Gastroesophageal sphincter (tissue), 4 donors: ENCODE measurements around the gene HSPB7. TPM values are rescaled to one million over a fixed set of nuclear protein-coding genes. Genes with fewer than 3 reads are reported as not detected.
A peak's percentile ranks its signal among the peaks of the same experiment; 100 is the strongest.
"Not testable (repeated sequence)": the region's sequence is repeated elsewhere in the genome, so short reads cannot be mapped to it uniquely, and the experiment has no call there.

ENCODE experiments used
- ATAC-seq: fragments of 150-250 bp; one replicate; pipeline ENCODE4 v1.9.1; 2016; ENCODE audit warnings: mild to moderate bottlenecking, moderate library complexity
- H3K27ac ChIP-seq, 4 donors: fragments of 200-600 bp; sonication (generic) in 3 of 4; 1 replicate in 3 of 4; 2 replicates in 1 of 4; pipeline ENCODE4 v1.5.1; 2016 to 2019
- H3K27me3 ChIP-seq: fragments of 200-600 bp; sonication (generic); one replicate; pipeline ENCODE4 v1.5.1; 2019
- H3K36me3 ChIP-seq, 2 donors: fragments of 200-600 bp; sonication (generic); one replicate each; pipeline ENCODE4 v1.5.1; 2019; ENCODE audit warnings: control low read depth in 1 of 2
- H3K4me1 ChIP-seq, 3 donors: fragments of 200-600 bp; sonication (generic); 1 replicate in 2 of 3; 2 replicates in 1 of 3; pipeline ENCODE4 v1.5.1; 2016 to 2019; ENCODE audit warnings: control low read depth in 2 of 3
- H3K4me3 ChIP-seq, 2 donors: fragments of 200-600 bp; sonication (generic); one replicate each; pipeline ENCODE4 v1.5.1; 2019; ENCODE audit warnings: mild to moderate bottlenecking in 1 of 2, moderate library complexity in 1 of 2
- H3K9me3 ChIP-seq, 3 donors: fragments of 200-600 bp; sonication (generic); one replicate each; pipeline ENCODE4 v1.5.1; 2017 to 2019; ENCODE audit warnings: control low read depth in 2 of 3
- EP300 ChIP-seq: sonication (generic); formaldehyde crosslinking; IDR thresholded peaks from one replicate; pipeline ENCODE4 v1.6.1; 2017; ENCODE audit warnings: antibody characterized with exemption, mild to moderate bottlenecking
- POLR2A ChIP-seq, 2 donors: fragments of 450-650 bp; IDR thresholded peaks; one replicate each; pipeline ENCODE4 v1.6.1; 2017; ENCODE audit warnings: antibody characterized with exemption in 2 of 2, mild to moderate bottlenecking in 2 of 2, moderate library complexity in 1 of 2
- POLR2AphosphoS5 ChIP-seq: sonication (generic); formaldehyde crosslinking; IDR thresholded peaks from one replicate; pipeline ENCODE4 v1.6.1; 2017; ENCODE audit warnings: antibody characterized with exemption
- WGBS, 2 donors: methylation state at CpG; one replicate each; pipeline ENCODE4 v1.1.5; 2018; ENCODE audit warnings: low coverage in 1 of 2; 5-methylcytosine and 5-hydroxymethylcytosine counted together
- total RNA-seq, 4 donors: library from RNA; depleted of rRNA; stranded (reverse); fragments of >200 nt; gene quantifications; one replicate each; pipeline ENCODE4 v1.1.0, GENCODE V29; 2016
- TF ChIP-seq, protein P1 (sequence below), 4 experiments: fragments of 200-600 bp in 2 of 4; fragments of 450-650 bp in 2 of 4; sonication (generic) in 1 of 4; IDR thresholded peaks; one replicate each; pipeline ENCODE4 v1.5.1; 2017 to 2019; ENCODE audit warnings: antibody characterized with exemption in 4 of 4, mild to moderate bottlenecking in 2 of 4, moderate library complexity in 2 of 4

HSPB7 gene
- total RNA-seq, 4 donors from 2014 or later: 143 to 505 (median 229) TPM

DNA sequence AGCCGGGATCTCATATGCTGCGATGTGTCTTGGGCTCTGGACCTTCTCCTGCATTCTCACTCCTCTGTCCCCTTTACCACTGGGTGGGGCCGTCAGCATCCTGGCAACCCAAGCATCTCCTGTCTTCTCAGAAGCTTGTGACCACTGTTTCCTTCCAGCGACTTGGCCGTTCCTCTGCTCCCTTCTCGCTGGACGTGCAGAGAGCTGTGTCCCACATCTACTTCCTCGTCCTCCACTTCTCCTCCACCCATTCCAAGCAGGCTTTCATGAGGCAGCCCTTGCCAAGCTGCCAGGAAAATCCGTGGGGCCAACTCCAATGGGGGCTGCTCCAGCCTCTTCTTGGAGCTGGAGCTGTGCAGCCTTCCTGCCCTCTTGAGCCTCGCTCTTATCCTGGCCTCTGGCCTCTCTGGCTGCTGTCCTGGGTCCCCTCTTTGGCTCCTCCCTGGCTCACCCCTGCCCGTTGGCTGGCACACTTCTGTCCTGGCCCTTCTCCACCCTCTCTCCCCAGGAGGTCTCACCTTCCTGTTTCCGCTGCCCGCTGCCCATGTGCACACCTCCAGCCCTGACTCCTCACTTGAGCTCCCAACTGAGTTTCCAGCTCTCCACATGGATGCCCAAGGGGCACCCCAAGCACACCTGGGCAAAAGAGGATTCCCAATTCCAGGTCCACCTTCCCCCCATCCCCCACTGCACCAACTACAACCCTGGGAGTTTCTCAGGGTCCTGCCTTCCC is 46.9 kb upstream of the HSPB7 start:
- TF ChIP-seq EP300: no peak
- TF ChIP-seq, protein P1, sequence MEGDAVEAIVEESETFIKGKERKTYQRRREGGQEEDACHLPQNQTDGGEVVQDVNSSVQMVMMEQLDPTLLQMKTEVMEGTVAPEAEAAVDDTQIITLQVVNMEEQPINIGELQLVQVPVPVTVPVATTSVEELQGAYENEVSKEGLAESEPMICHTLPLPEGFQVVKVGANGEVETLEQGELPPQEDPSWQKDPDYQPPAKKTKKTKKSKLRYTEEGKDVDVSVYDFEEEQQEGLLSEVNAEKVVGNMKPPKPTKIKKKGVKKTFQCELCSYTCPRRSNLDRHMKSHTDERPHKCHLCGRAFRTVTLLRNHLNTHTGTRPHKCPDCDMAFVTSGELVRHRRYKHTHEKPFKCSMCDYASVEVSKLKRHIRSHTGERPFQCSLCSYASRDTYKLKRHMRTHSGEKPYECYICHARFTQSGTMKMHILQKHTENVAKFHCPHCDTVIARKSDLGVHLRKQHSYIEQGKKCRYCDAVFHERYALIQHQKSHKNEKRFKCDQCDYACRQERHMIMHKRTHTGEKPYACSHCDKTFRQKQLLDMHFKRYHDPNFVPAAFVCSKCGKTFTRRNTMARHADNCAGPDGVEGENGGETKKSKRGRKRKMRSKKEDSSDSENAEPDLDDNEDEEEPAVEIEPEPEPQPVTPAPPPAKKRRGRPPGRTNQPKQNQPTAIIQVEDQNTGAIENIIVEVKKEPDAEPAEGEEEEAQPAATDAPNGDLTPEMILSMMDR (IDR thresholded peaks at IDR 0.05): no peak
- TF ChIP-seq POLR2AphosphoS5: no peak
- TF ChIP-seq POLR2A (IDR thresholded peaks at IDR 0.05): no peak
- Histone ChIP-seq H3K27me3 (no peaks in the 10 kb centered on the region), H3K4me3 (no peak overlapping the region), H3K9me3 (no peaks in the 10 kb centered on the region), H3K4me1 (peaks cover 0 to 27% (median 8%) of the 10 kb centered on the region in 3 donors), H3K27ac (no peak overlapping the region), H3K36me3 (no peaks in the 10 kb centered on the region)
- WGBS, 2 donors: 48 to 66% methylated on average over 8 to 12 of the region's 13 CpGs
- peak; percentile 24 for ATAC-seq

DNA sequence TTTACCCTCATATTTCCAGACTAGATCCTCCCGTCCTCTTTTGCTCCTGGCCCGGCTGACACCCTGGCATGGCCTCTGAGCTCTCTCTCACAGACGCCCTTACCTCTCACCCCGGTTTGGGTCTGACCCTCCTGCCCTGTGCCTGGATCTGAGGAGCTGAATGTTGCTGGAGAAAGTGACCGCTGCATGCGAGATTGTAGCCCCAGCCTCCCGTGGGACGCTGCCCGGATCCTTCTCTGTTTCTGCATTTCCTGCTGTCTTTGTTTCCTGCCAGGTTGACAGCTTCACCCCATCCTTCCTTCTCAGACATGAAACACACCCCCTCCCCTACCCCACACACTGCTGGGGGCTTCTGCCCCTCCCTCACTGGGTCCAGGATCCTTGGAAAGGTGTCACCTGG is 46.1 kb upstream of the HSPB7 start:
- WGBS, 2 donors: 49 to 54% methylated on average over 5 to 9 of the region's 9 CpGs
- no peak overlapping the region for H3K27ac ChIP-seq
- no peaks in the 10 kb centered on the region for H3K9me3 ChIP-seq
- H3K27me3 ChIP-seq: no peaks in the 10 kb centered on the region
- H3K4me3 ChIP-seq: no peak overlapping the region
- H3K4me1 ChIP-seq: peaks cover 0 to 25% (median 8%) of the 10 kb centered on the region in 3 donors
- TF ChIP-seq EP300 (no peak), POLR2AphosphoS5 (no peak), POLR2A (IDR thresholded peaks at IDR 0.05) (no peak)
- TF ChIP-seq, protein P1 (IDR thresholded peaks at IDR 0.05): no peak
- no peak for ATAC-seq
- H3K36me3 ChIP-seq: no peaks in the 10 kb centered on the region

DNA sequence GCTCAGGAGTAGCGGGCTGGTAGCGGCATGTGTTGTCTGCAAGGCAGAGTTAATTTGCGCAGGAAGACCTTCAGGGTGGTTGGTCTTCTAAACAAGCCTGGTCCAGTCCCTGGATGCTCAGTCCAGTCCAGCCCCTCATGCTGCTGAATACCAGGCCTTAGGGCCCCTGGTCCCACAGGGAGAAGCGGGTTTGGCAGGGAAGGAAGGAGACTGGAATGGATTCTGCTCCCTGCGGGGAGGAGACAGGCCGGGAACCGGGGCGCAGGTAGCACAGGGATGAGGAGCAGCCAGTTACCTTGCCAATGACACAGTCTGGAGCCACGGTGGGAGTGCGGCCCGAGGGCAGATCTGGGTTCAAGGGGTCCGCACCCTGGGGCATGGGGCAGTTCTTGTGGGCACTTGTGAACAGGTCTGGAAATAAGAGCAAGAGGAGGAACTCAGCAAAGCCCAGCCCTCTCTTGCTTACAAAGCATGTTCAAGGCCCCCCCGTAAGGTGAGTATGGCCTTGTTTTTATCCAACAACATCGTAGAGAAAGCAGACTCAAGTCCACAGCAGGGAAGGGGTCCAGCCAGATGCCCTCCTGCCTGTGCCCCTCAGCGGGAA is 45.5 kb upstream of the HSPB7 start:
- Histone ChIP-seq H3K4me1 (peaks cover 0 to 19% (median 3%) of the 10 kb centered on the region in 3 donors), H3K27ac (no peak overlapping the region), H3K36me3 (no peaks in the 10 kb centered on the region), H3K4me3 (no peak overlapping the region), H3K27me3 (no peaks in the 10 kb centered on the region), H3K9me3 (no peaks in the 10 kb centered on the region)
- 89 to 95% methylated on average over 3 to 15 of the region's 15 CpGs for WGBS, 2 donors
- TF ChIP-seq, protein P1 (IDR thresholded peaks at IDR 0.05): no peak
- TF ChIP-seq POLR2A (IDR thresholded peaks at IDR 0.05) (no peak), EP300 (no peak), POLR2AphosphoS5 (no peak)
- ATAC-seq: no peak

DNA sequence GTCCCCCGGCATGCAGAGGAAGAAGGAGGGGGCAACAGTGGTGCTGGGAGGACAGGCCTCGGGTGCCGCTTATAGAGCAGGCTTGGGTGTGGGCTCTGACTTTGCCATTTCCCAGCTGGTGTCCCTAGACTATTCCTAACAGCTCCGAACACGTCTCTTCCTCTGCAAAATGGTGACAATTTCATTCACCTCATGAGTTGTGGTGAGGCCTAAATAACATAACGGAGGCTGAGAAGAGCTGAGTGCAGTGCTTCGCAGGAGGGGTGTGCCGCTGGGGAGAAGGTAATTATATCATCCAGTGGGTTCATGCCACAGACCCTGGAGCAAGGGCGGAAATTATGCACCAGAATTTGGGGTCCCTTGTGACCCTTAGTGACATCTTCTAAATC is 44.8 kb upstream of the HSPB7 start:
- not testable (repeated sequence) for H3K4me3 ChIP-seq, H3K27ac ChIP-seq, ATAC-seq, H3K36me3 ChIP-seq, H3K9me3 ChIP-seq, H3K27me3 ChIP-seq
- 82 to 84% methylated on average over 3 to 9 of the region's 9 CpGs for WGBS, 2 donors
- H3K4me1 ChIP-seq: peaks cover 0 to 13% (median 0%) of the 10 kb centered on the region in 3 donors

DNA sequence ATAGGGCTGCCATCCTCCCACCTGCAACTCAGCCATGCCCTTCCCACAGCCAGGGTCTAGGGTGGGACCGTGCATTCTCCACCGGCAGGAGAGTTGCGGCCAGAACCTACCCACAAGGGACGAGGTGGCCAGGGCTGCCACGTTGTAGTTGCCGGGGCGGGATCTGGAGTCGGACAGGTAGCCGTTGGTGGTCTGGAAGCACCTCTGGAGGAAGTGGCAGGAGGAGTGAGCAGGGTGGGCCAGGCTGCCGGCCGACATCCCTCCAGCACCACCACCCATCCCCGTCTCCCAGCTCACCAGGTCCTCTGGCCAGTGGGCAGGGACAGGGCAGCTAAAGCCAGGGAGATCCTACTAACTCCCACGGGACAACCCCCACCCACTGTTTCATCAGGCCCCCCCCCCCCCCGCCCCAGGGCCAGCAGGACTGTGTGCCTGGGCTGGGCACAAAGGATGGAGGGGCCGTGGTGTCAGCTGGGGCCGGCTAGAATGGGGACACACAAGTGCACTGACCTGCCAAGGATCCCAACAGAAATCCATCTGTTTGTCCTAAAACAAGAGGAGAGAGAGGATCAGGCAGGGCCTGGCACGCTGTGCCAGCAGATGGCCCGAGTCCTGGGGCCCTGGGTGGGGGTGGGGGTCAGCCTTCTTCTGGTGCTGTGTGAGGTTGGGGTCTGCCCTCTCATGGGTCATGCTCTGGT is 44.3 kb upstream of the HSPB7 start:
- not testable (repeated sequence) for H3K9me3 ChIP-seq, H3K36me3 ChIP-seq, H3K27ac ChIP-seq, ATAC-seq, H3K4me3 ChIP-seq, H3K27me3 ChIP-seq
- H3K4me1 ChIP-seq: peaks cover 0 to 11% (median 0%) of the 10 kb centered on the region in 3 donors
- WGBS, 2 donors: 20% methylated on average over 1 of the region's 18 CpGs; no CpG with 5 or more reads in 1 of the 2 donors
